Body of pancreas (tissue), 4 donors: ENCODE results near the gene RAET1G.

Source experiments
- POLR2A ChIP-seq, 3 donors: fragments of 450-650 bp; IDR thresholded peaks; one replicate each; pipeline ENCODE4 v1.6.1; 2016; ENCODE audit warnings: antibody characterized with exemption in 3 of 3, mild to moderate bottlenecking in 2 of 3
- TF ChIP-seq, protein P1 (sequence below), 7 experiments: fragments of 450-650 bp in 4 of 7; fragments of 200-600 bp in 3 of 7; sonication (generic) in 3 of 7; IDR thresholded peaks; one replicate each; pipeline ENCODE4 v1.5.1; 2016 to 2019; ENCODE audit warnings: antibody characterized with exemption in 7 of 7

DNA sequence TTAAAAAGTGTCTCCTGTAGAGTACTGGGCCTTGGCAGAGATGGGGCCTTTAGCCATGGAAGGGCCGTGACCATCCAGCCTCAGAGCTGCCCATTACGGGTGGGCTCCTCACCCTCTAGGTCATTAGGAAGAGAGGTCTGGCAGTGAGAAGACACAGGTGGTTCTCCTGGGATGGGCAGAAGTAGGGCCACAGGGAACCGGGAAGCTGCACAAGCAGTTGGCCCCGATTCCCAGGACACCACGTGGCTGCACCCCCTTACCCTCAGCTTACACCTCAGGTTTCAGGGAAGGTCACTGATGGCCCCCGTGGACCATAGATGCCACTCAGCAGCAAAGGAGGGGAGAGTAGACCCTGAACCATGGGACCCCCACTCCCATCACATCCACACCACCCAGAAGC is 1.6 kb downstream of the RAET1G start:
- TF ChIP-seq POLR2A (IDR thresholded peaks at IDR 0.05) = no peak
- TF ChIP-seq, protein P1, sequence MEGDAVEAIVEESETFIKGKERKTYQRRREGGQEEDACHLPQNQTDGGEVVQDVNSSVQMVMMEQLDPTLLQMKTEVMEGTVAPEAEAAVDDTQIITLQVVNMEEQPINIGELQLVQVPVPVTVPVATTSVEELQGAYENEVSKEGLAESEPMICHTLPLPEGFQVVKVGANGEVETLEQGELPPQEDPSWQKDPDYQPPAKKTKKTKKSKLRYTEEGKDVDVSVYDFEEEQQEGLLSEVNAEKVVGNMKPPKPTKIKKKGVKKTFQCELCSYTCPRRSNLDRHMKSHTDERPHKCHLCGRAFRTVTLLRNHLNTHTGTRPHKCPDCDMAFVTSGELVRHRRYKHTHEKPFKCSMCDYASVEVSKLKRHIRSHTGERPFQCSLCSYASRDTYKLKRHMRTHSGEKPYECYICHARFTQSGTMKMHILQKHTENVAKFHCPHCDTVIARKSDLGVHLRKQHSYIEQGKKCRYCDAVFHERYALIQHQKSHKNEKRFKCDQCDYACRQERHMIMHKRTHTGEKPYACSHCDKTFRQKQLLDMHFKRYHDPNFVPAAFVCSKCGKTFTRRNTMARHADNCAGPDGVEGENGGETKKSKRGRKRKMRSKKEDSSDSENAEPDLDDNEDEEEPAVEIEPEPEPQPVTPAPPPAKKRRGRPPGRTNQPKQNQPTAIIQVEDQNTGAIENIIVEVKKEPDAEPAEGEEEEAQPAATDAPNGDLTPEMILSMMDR (IDR thresholded peaks at IDR 0.05) = no peak
